GM23338 (cell line): ENCODE data around the gene XXYLT1. TPM values are rescaled to one million over a fixed set of nuclear protein-coding genes. Genes with fewer than 3 reads are reported as not detected.

Experiments used
- ATAC-seq: fragments of 200-7000 bp; cut with Tn5 transposase; 3 replicates; pipeline ENCODE4 v1.9.1; 2020
- DNase-seq: peaks from one replicate; pipeline ENCODE4 v3.0.0-alpha.2; 2015; ENCODE audit warnings: low spot score
- H2AFZ ChIP-seq: fragments of 200-600 bp; sonication (generic); 2 replicates; pipeline ENCODE4 v1.8.0; 2016; ENCODE audit warnings: antibody characterized with exemption, mild to moderate bottlenecking, moderate library complexity
- H3F3A ChIP-seq: fragments of 200-600 bp; sonication (generic); replicated peaks from 2 replicates; pipeline ENCODE4 v1.8.0; 2017; ENCODE audit warnings: antibody characterized with exemption, mixed run types, low read depth
- H3K27ac ChIP-seq: fragments of 200-600 bp; sonication (generic); 2 replicates; pipeline ENCODE4 v1.6.1; 2016; ENCODE audit warnings: low read depth
- H3K27me3 ChIP-seq: fragments of 200-600 bp; sonication (generic); 2 replicates; pipeline ENCODE4 v1.8.0; 2016; ENCODE audit warnings: mild to moderate bottlenecking, mixed run types, moderate library complexity; ENCODE audit not compliant: insufficient read depth
- H3K36me3 ChIP-seq: fragments of 200-600 bp; sonication (generic); 2 replicates; pipeline ENCODE4 v1.8.0; 2016; ENCODE audit warnings: mild to moderate bottlenecking; ENCODE audit not compliant: insufficient read depth
- H3K4me1 ChIP-seq: fragments of 200-600 bp; sonication (generic); 2 replicates; pipeline ENCODE4 v1.8.0; 2016; ENCODE audit warnings: mild to moderate bottlenecking, moderate library complexity; ENCODE audit not compliant: insufficient read depth
- H3K4me2 ChIP-seq: fragments of 200-600 bp; sonication (generic); 2 replicates; pipeline ENCODE4 v1.7.1; 2017; ENCODE audit warnings: mixed run types
- H3K4me3 ChIP-seq: fragments of 200-600 bp; sonication (generic); 2 replicates; pipeline ENCODE4 v1.6.1; 2016; ENCODE audit warnings: mixed run types
- H3K79me2 ChIP-seq: fragments of 200-600 bp; sonication (generic); replicated peaks from 2 replicates; pipeline ENCODE4 v1.8.0; 2017; ENCODE audit warnings: mild to moderate bottlenecking; ENCODE audit not compliant: insufficient read depth
- H3K9me2 ChIP-seq: fragments of 200-600 bp; sonication (generic); 2 replicates; pipeline ENCODE4 v1.8.0; 2017; ENCODE audit not compliant: insufficient read depth
- H4K20me1 ChIP-seq: fragments of 200-600 bp; sonication (generic); replicated peaks from 2 replicates; pipeline ENCODE4 v1.8.0; 2017; ENCODE audit warnings: mild to moderate bottlenecking; ENCODE audit not compliant: insufficient read depth
- H3K27ac Mint-ChIP-seq: 2 replicates; pipeline ENCODE4 v1.8.0; 2020; ENCODE audit warnings: inconsistent platforms, mild to moderate bottlenecking, moderate library complexity, mixed read lengths
- H3K27me3 Mint-ChIP-seq: 3 replicates; pipeline ENCODE4 v1.8.0; 2022; ENCODE audit warnings: low read depth, mild to moderate bottlenecking, moderate library complexity, mixed read lengths, inconsistent platforms; ENCODE audit not compliant: insufficient read depth, poor library complexity
- H3K36me3 Mint-ChIP-seq: 3 replicates; pipeline ENCODE4 v1.8.0; 2021; ENCODE audit warnings: low read depth, mild to moderate bottlenecking, inconsistent platforms, moderate library complexity, mixed read lengths
- H3K4me1 Mint-ChIP-seq: 3 replicates; pipeline ENCODE4 v1.8.0; 2020; ENCODE audit warnings: mild to moderate bottlenecking, inconsistent platforms, mixed read lengths
- H3K4me3 Mint-ChIP-seq: 3 replicates; pipeline ENCODE4 v1.8.0; 2021; ENCODE audit warnings: moderate library complexity, mild to moderate bottlenecking, inconsistent platforms, mixed read lengths
- H3K9me3 Mint-ChIP-seq: 3 replicates; pipeline ENCODE4 v1.8.0; 2020; ENCODE audit warnings: moderate library complexity, mild to moderate bottlenecking, inconsistent platforms, mixed read lengths
- CREB1 ChIP-seq: fragments of 250-450 bp; sonication (Bioruptor Pico); IDR thresholded peaks from 2 replicates; pipeline ENCODE4 v1.5.0; 2020; ENCODE audit warnings: low read depth, mild to moderate bottlenecking, moderate library complexity
- CTCF ChIP-seq, 2 experiments: fragments of 200-600 bp in 1 of 2; sonication (generic) in 1 of 2; conservative IDR thresholded peaks; 2 replicates each; pipeline versions ENCODE4 v1.5.1 to v1.6.1; 2016 to 2017; ENCODE audit warnings: antibody characterized with exemption in 2 of 2, low read depth in 2 of 2, mild to moderate bottlenecking in 2 of 2, moderate library complexity in 1 of 2
- ETS1 ChIP-seq: IDR thresholded peaks from 2 replicates; pipeline ENCODE4 v1.6.1; 2016; ENCODE audit warnings: antibody characterized with exemption
- EZH2 ChIP-seq: fragments of 200-600 bp; sonication (generic); IDR thresholded peaks from one replicate; pipeline ENCODE4 v1.8.0; 2017; ENCODE audit warnings: antibody characterized with exemption, mild to moderate bottlenecking, low read depth; ENCODE audit not compliant: unreplicated experiment
- EZH2phosphoT487 ChIP-seq: fragments of 200-600 bp; sonication (generic); IDR thresholded peaks from one replicate; pipeline ENCODE4 v1.8.1; 2018; ENCODE audit warnings: antibody characterized with exemption; ENCODE audit not compliant: unreplicated experiment
- JUNB ChIP-seq: IDR thresholded peaks from one replicate; pipeline ENCODE4 v1.6.1; 2016; ENCODE audit warnings: antibody characterized with exemption; ENCODE audit not compliant: unreplicated experiment
- NANOG ChIP-seq: IDR thresholded peaks from 2 replicates; pipeline ENCODE4 v1.6.1; 2016; ENCODE audit warnings: antibody characterized with exemption, borderline replicate concordance
- POLR2AphosphoS5 ChIP-seq: IDR thresholded peaks from 2 replicates; pipeline ENCODE4 v1.6.1; 2016; ENCODE audit warnings: antibody characterized with exemption, low read depth
- REST ChIP-seq: IDR thresholded peaks from one replicate; pipeline ENCODE4 v1.6.1; 2018; ENCODE audit warnings: antibody characterized with exemption; ENCODE audit not compliant: unreplicated experiment
- STAT1 ChIP-seq: IDR thresholded peaks from one replicate; pipeline ENCODE4 v1.6.1; 2016; ENCODE audit warnings: antibody characterized with exemption; ENCODE audit not compliant: unreplicated experiment
- ZNF114 ChIP-seq: fragments of 250-450 bp; sonication (Bioruptor Pico); IDR thresholded peaks from 2 replicates; pipeline ENCODE4 v1.5.0; 2020; ENCODE audit warnings: mild to moderate bottlenecking, moderate library complexity
- ZNF331 ChIP-seq: fragments of 250-450 bp; sonication (Bioruptor Pico); IDR thresholded peaks from 2 replicates; pipeline ENCODE4 v1.5.0; 2020; ENCODE audit warnings: low read depth, mild to moderate bottlenecking, moderate library complexity
- ZNF462 ChIP-seq: fragments of 250-450 bp; sonication (Bioruptor Pico); IDR thresholded peaks from 2 replicates; pipeline ENCODE4 v1.5.0; 2020; ENCODE audit warnings: mild to moderate bottlenecking, moderate library complexity
- polyA plus RNA-seq: library from polyadenylated mRNA; unstranded; fragments of >200 nt; fragmentation: Nextera tagmentation; extraction: Ambion mirVana; gene quantifications from 2 replicates; pipeline ENCODE4 v1.2.1, GENCODE V29; 2016
- total RNA-seq: library from RNA; depleted of rRNA; stranded (reverse); fragments of >200 nt; shearing (Covaris generic); gene quantifications from 2 replicates; pipeline ENCODE4 v1.2.3, GENCODE V29; 2014

The XXYLT1 gene
- total and polyA plus RNA-seq, 2 experiments from 2014 or later = 13.5 to 34.8 TPM

DNA sequence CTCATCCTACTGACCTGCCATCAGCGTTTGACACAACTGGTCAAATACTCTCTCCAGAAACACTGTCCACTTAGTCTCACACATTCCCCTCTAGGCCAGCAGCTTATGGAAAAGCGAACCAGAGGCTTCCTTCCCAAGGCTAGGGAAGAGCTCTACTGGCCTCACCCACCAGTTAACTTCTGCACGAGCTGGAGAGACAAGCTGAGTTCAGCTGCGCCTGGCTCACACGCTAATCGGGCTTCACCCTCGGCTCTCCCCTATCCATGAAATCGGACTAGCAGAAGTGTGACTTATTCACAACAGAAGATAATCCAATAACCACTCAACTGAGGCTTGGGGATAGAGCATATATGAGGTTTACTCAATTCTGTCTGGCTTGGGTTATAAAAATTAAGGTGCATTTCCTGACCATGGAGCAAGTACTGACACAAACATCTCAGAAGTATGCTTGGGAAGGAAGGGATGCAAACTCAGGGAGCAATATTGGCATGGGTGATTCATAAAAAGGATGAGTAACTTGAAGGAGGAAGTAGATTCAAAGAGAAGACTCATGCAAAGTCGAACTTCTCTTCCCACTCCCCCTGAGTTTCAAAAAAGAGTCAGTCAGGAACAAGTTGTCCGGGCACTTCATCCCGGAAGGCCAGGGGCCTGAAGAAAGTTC lies 73.1 kb downstream of the XXYLT1 start:
- H3K27ac Mint-ChIP-seq = peak overlapping the region; percentile 10; the same call in 1 of the 2 replicates
- DNase-seq (no peak), ATAC-seq (no peak)
- TF ChIP-seq EZH2phosphoT487 (no peak), ZNF114 (CRISPR knock-in tag) (no peak), ETS1 (no peak), POLR2AphosphoS5 (no peak), ZNF331 (CRISPR knock-in tag) (no peak), STAT1 (no peak), REST (no peak), NANOG (no peak), CTCF (conservative IDR thresholded peaks at IDR 0.05; ENCODE audit: low read depth in 2 of 2) (no peak), JUNB (no peak), CREB1 (CRISPR knock-in tag) (no peak), ZNF462 (CRISPR knock-in tag) (no peak), EZH2 (no peak)
- Histone ChIP-seq H3K4me3 (no peak overlapping the region), H3K36me3 (no peaks in the 10 kb centered on the region; the same call in 1 of the 2 replicates), H3K79me2 (peaks cover 79% of the 10 kb centered on the region), H3F3A (no peaks in the 10 kb centered on the region), H4K20me1 (no peaks in the 10 kb centered on the region; the same call in none of the 2 replicates), H3K4me2 (no peak overlapping the region), H3K27me3 (no peaks in the 10 kb centered on the region), H3K9me2 (0 out of 2 replicates have a peak, but pooled peaks cover 4% of the 10 kb centered on the region), H3K27ac (no peak overlapping the region), H3K4me1 (peaks cover 10% of the 10 kb centered on the region), H2AFZ (no peak overlapping the region)
- peaks cover 32% of the 10 kb centered on the region for H3K4me1 Mint-ChIP-seq
- H3K4me3 Mint-ChIP-seq = no peak overlapping the region
- H3K27me3 Mint-ChIP-seq = peaks cover 6% of the 10 kb centered on the region
- H3K36me3 Mint-ChIP-seq = no peaks in the 10 kb centered on the region
- H3K9me3 Mint-ChIP-seq = no peaks in the 10 kb centered on the region
